ENCODE data around the gene CHST12.

DNA sequence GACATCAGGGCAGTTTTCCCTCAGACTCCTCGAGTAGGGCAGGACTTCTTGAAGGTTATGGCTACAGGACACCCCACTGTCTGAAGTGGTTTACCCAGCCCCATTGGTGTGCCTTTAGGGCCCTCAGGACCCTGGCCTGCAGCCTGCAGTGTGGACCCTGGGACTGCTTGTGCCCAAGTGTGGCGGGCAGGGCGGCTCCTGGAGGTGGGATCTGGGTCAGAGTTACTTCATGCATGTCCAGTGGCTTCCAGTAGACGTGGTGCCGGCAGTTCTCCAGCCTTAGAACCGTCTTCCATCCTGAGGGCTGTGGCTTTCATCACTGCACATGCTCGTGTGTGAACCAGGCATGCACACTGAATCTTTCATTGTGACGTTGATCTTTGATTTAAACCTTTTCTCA, 32.1 kb upstream of the CHST12 start:
- no peak for TF ChIP-seq MXI1 (conservative IDR thresholded peaks at IDR 0.05; ENCODE audit: poor library complexity, severe bottlenecking)
- TF ChIP-seq, protein P1, sequence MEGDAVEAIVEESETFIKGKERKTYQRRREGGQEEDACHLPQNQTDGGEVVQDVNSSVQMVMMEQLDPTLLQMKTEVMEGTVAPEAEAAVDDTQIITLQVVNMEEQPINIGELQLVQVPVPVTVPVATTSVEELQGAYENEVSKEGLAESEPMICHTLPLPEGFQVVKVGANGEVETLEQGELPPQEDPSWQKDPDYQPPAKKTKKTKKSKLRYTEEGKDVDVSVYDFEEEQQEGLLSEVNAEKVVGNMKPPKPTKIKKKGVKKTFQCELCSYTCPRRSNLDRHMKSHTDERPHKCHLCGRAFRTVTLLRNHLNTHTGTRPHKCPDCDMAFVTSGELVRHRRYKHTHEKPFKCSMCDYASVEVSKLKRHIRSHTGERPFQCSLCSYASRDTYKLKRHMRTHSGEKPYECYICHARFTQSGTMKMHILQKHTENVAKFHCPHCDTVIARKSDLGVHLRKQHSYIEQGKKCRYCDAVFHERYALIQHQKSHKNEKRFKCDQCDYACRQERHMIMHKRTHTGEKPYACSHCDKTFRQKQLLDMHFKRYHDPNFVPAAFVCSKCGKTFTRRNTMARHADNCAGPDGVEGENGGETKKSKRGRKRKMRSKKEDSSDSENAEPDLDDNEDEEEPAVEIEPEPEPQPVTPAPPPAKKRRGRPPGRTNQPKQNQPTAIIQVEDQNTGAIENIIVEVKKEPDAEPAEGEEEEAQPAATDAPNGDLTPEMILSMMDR (IDR thresholded peaks at IDR 0.05; ENCODE audit: poor library complexity, severe bottlenecking) = no peak
- TF ChIP-seq, protein P2, sequence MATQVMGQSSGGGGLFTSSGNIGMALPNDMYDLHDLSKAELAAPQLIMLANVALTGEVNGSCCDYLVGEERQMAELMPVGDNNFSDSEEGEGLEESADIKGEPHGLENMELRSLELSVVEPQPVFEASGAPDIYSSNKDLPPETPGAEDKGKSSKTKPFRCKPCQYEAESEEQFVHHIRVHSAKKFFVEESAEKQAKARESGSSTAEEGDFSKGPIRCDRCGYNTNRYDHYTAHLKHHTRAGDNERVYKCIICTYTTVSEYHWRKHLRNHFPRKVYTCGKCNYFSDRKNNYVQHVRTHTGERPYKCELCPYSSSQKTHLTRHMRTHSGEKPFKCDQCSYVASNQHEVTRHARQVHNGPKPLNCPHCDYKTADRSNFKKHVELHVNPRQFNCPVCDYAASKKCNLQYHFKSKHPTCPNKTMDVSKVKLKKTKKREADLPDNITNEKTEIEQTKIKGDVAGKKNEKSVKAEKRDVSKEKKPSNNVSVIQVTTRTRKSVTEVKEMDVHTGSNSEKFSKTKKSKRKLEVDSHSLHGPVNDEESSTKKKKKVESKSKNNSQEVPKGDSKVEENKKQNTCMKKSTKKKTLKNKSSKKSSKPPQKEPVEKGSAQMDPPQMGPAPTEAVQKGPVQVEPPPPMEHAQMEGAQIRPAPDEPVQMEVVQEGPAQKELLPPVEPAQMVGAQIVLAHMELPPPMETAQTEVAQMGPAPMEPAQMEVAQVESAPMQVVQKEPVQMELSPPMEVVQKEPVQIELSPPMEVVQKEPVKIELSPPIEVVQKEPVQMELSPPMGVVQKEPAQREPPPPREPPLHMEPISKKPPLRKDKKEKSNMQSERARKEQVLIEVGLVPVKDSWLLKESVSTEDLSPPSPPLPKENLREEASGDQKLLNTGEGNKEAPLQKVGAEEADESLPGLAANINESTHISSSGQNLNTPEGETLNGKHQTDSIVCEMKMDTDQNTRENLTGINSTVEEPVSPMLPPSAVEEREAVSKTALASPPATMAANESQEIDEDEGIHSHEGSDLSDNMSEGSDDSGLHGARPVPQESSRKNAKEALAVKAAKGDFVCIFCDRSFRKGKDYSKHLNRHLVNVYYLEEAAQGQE (IDR thresholded peaks at IDR 0.05; ENCODE audit: borderline replicate concordance) = no peak
- no peak for TF ChIP-seq EP300 (conservative IDR thresholded peaks at IDR 0.05; ENCODE audit: poor library complexity, severe bottlenecking)
- no peak for TF ChIP-seq SMC3 (conservative IDR thresholded peaks at IDR 0.05; ENCODE audit: poor library complexity)
- TF ChIP-seq POLR2AphosphoS5 (IDR thresholded peaks at IDR 0.05) = no peak
- no peak for TF ChIP-seq EZH2 (IDR thresholded peaks at IDR 0.05; ENCODE audit: borderline replicate concordance, insufficient read depth, low read length, poor library complexity, severe bottlenecking)

All from neural cell (in vitro differentiated cells).